Mammary epithelial cell (primary cell): ENCODE measurements around the gene MMAA.

Source experiments
- CTCF ChIP-seq, 2 donors: IDR thresholded peaks in 1 of 2; conservative IDR thresholded peaks in 1 of 2; 2 replicates each; pipeline ENCODE4 v1.5.1; 2011 to 2012; ENCODE audit warnings: inconsistent platforms in 2 of 2, low read length in 2 of 2, mild to moderate bottlenecking in 2 of 2, control low read depth in 1 of 2, low read depth in 1 of 2; ENCODE audit not compliant: insufficient read depth in 1 of 2; ENCODE audit errors: extremely low read depth in 1 of 2
- EZH2 ChIP-seq: IDR thresholded peaks from 2 replicates; pipeline ENCODE4 v1.6.1; 2012; ENCODE audit warnings: low read length, inconsistent platforms, borderline replicate concordance

GRCh38 chr4:145679520-145679919 is 60.3 kb downstream of the MMAA start:
- TF ChIP-seq CTCF (conservative IDR thresholded peaks at IDR 0.05 in 1 of 2, IDR thresholded peaks at IDR 0.05 in 1 of 2; ENCODE audit: extremely low read depth in 1 of 2, insufficient read depth in 1 of 2, low read depth in 1 of 2, low read length in 2 of 2) (no peak), EZH2 (no peak)
